ENCODE results near the gene NR2F1-AS1.

Gene NR2F1-AS1

DNA sequence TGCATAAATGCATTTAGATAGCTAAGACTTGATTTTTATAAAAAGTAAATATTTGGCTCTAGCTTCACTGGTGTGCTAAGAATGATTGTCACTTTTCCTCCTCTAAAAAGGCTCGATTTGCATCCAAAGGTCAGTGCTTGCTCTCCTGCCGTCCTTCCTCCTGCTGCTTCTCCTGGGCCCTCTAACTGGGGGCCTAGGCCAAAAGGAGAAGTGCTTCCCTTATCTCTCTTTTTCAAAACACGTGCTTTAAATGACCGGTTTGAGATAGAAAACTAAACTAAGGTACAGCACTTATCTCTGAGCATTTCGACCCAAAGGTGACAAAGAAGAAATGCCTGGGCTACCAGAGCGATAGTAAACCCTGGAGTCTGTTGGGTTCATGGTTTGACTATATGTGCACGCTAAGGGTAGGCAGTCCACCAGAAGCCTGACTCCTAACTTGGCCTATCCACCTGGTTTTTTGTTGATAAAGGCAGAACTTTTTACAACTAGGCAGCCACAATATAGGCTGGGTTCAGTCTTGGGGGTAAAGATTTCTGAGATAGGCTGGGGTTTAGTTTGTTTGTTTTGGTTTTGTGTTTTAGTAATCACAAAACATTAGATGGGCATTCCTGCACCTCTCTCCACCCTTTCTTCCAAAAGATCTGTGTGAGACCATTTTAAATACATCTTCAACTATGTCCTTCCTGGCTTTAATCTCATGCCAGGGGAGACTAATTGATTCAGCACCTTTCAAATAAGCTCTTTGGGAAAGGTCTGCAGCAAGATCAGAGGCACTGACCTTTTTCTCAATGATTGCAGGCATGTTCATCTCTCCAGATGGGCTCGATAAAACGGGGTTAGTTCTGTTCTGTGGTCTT is 3.8 kb downstream of the NR2F1-AS1 start:
- TF ChIP-seq, protein P1, sequence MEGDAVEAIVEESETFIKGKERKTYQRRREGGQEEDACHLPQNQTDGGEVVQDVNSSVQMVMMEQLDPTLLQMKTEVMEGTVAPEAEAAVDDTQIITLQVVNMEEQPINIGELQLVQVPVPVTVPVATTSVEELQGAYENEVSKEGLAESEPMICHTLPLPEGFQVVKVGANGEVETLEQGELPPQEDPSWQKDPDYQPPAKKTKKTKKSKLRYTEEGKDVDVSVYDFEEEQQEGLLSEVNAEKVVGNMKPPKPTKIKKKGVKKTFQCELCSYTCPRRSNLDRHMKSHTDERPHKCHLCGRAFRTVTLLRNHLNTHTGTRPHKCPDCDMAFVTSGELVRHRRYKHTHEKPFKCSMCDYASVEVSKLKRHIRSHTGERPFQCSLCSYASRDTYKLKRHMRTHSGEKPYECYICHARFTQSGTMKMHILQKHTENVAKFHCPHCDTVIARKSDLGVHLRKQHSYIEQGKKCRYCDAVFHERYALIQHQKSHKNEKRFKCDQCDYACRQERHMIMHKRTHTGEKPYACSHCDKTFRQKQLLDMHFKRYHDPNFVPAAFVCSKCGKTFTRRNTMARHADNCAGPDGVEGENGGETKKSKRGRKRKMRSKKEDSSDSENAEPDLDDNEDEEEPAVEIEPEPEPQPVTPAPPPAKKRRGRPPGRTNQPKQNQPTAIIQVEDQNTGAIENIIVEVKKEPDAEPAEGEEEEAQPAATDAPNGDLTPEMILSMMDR (IDR thresholded peaks at IDR 0.05; ENCODE audit: low read depth, low read length) = no peak
- Histone ChIP-seq H3K9me3 (ENCODE audit: severe bottlenecking) (no peaks in the 10 kb centered on the region), H3K36me3 (no peaks in the 10 kb centered on the region), H3K27ac (no peak overlapping the region), H3K4me3 (ENCODE audit: low read depth, low read length) (no peak overlapping the region), H3K27me3 (ENCODE audit: insufficient read depth, low read depth, severe bottlenecking) (peaks cover 42% of the 10 kb centered on the region)
- no peak for DNase-seq

GRCh38 chr5:93575461-93576414 is 5.3 kb downstream of the NR2F1-AS1 start:
- Histone ChIP-seq H3K4me3 (ENCODE audit: low read depth, low read length) (no peak overlapping the region), H3K36me3 (no peaks in the 10 kb centered on the region), H3K27me3 (ENCODE audit: insufficient read depth, low read depth, severe bottlenecking) (peaks cover 50% of the 10 kb centered on the region), H3K9me3 (ENCODE audit: severe bottlenecking) (peaks cover 5% of the 10 kb centered on the region), H3K27ac (no peak overlapping the region)
- TF ChIP-seq, protein P1 (IDR thresholded peaks at IDR 0.05; ENCODE audit: low read depth, low read length) = no peak
- DNase-seq = no peak

- peaks cover 5% of the 10 kb centered on the region for H3K9me3 ChIP-seq (ENCODE audit: severe bottlenecking)
These were observed 6.3 kb downstream of the NR2F1-AS1 start for GRCh38 chr5:93574491-93575305.

DNA sequence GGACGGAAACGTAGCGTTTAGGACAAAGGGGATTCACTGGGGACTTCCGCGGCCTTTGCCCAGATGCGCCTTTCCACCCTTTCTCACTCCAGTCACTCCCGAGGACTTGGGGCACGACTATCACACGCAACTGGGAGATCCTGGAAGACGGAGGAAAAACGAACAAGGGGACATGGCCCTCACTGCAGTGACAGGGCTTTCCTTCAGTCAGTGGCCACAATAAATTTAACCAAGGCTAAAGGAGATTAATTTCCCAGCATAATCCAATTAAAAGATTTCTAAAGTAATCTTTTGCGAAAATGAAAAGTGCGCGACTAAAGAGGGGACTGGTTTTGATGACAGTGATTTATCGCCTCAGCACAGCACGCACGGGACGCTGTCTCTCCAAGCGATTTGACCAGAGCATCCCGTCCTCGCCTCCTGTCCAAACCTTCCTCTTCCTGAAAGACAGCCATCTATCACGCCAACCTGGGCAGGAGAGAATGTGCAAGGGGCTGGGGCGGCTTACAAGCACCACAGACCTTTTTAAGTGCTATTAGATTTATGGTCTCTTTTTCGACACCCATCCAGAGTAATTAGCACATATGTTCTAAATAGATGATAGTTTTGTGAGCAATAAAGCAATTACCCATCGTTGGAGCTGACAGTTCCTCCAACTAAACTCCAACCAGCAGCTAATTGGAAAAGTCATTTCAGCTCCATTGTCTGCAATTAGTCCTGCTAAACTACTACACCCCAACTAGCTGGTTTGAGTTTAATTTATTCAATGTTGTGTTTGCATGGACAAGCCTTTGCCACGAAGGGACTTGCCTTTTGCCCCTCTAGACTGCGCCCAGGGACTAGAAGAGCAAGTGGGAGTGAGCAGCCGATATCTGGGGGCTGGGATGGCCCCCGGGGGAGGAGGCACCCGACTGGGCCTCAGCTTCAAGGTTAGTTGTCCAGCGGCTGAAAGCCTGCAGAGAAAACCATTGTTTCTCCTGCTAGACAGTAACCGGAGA is 7.4 kb downstream of the NR2F1-AS1 start:
- no peak overlapping the region for H3K27ac ChIP-seq
- no peaks in the 10 kb centered on the region for H3K36me3 ChIP-seq
- H3K27me3 ChIP-seq (ENCODE audit: insufficient read depth, low read depth, severe bottlenecking) = peaks cover 44% of the 10 kb centered on the region
- peak; percentile 42 for DNase-seq
- TF ChIP-seq, protein P1 (IDR thresholded peaks at IDR 0.05; ENCODE audit: low read depth, low read length) = no peak
- peaks cover 5% of the 10 kb centered on the region for H3K9me3 ChIP-seq (ENCODE audit: severe bottlenecking)
- peak overlapping the region; percentile 52 for H3K4me3 ChIP-seq (ENCODE audit: low read depth, low read length)

More at GRCh38 chr5:93574491-93575305, 6.3 kb downstream of the NR2F1-AS1 start:
- Histone ChIP-seq H3K27me3 (ENCODE audit: insufficient read depth, low read depth, severe bottlenecking) (peaks cover 50% of the 10 kb centered on the region), H3K27ac (no peak overlapping the region), H3K36me3 (no peaks in the 10 kb centered on the region), H3K4me3 (ENCODE audit: low read depth, low read length) (no peak overlapping the region)
- DNase-seq = no peak
- TF ChIP-seq, protein P1 (IDR thresholded peaks at IDR 0.05; ENCODE audit: low read depth, low read length) = no peak
